RCC 7860 (cell line): ENCODE data around the gene NAB2.

Experiments
- DNase-seq: peaks from one replicate; pipeline ENCODE4 v3.0.0-alpha.2; 2015; ENCODE audit warnings: low spot score
- FAIRE-seq: peaks from 2 replicates; lab custom pipeline; 2012; peaks lifted over from hg19 to GRCh38; lab: Jason Lieb, UNC

NAB2 gene

GRCh38 chr12:57131896-57132744 is 43.2 kb downstream of the NAB2 start:
- FAIRE-seq (no peak), DNase-seq (no peak)

- FAIRE-seq (no peak), DNase-seq (no peak)
Measured at GRCh38 chr12:57133013-57133569, 44.2 kb downstream of the NAB2 start.

GRCh38 chr12:57133916-57134315 is 45.0 kb downstream of the NAB2 start:
- no peak for FAIRE-seq

GRCh38 chr12:57134949-57135348 is 46.0 kb downstream of the NAB2 start:
- no peak for DNase-seq
- no peak for FAIRE-seq

More at GRCh38 chr12:57133916-57134315, 45.0 kb downstream of the NAB2 start:
- DNase-seq, result no peak

- DNase-seq (no peak), FAIRE-seq (no peak)
Measured at GRCh38 chr12:57135527-57136326, 46.8 kb downstream of the NAB2 start.

GRCh38 chr12:57138526-57139272 is 49.8 kb downstream of the NAB2 start:
- DNase-seq (no peak), FAIRE-seq (no peak)

- DNase-seq, result no peak
- no peak for FAIRE-seq
Measured at GRCh38 chr12:57139796-57140649, 51.1 kb downstream of the NAB2 start.

GRCh38 chr12:57141249-57141648 is 52.3 kb downstream of the NAB2 start:
- FAIRE-seq, result no peak
- DNase-seq, result no peak

- FAIRE-seq (no peak), DNase-seq (no peak)
Measured at GRCh38 chr12:57142121-57142520, 53.2 kb downstream of the NAB2 start.

- no peak for FAIRE-seq
- DNase-seq, result no peak
Measured at GRCh38 chr12:57142727-57143126, 53.8 kb downstream of the NAB2 start.

- DNase-seq (no peak), FAIRE-seq (no peak)
Measured at GRCh38 chr12:57143454-57143853, 54.5 kb downstream of the NAB2 start.
